PC-3 (cell line): ENCODE data around the gene PCDH9.

Experiments
- EZH2 ChIP-seq: fragments of 300-600 bp; sonication (generic); IDR thresholded peaks from one replicate; pipeline ENCODE4 v1.6.1; 2017; ENCODE audit warnings: antibody characterized with exemption, mild to moderate bottlenecking, low read length; ENCODE audit not compliant: unreplicated experiment
- TF ChIP-seq, protein P1 (sequence below): fragments of 300-600 bp; sonication (generic); conservative IDR thresholded peaks from 2 replicates; pipeline ENCODE4 v1.5.1; 2017; ENCODE audit warnings: antibody characterized with exemption, low read depth, mild to moderate bottlenecking, low read length

DNA sequence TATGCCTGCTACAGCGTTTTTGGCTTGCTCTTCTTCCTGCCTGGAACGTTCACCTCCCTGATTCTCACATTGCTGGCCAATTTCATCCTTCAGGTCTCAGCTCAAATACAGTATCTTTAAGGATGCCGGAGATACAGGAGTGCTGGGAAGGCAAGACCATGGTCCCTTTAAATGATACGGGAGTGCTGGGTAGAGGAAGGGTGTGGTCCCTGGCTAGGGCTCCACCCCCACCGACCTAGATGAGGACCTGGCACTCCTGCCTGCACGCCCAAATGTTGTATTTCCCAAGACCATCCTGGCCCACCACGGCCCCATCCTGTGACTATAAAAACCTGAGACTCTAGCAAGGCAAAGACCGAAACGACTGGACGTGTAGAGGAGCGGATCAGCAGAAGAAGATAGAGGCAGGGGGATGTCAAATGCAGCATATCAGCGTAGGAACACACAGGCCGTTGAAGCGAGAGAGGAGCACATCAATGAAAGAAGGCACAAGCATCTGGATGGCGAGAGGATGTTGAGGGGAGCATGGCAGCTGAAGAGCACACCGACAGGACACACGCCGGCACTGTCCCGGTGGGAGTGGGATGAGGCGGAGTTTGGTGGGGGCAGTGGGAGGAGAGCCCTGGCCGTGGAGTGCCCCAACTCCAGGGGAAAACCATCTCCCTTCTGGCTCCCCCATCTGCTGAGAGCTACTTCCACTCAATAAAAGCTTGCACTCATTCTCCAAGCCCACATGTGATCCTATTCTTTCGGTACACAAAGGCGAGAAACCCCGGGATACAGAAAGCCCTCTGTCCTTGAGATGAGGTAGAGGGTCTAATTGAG, 74.0 kb downstream of the PCDH9 start:
- TF ChIP-seq, protein P1, sequence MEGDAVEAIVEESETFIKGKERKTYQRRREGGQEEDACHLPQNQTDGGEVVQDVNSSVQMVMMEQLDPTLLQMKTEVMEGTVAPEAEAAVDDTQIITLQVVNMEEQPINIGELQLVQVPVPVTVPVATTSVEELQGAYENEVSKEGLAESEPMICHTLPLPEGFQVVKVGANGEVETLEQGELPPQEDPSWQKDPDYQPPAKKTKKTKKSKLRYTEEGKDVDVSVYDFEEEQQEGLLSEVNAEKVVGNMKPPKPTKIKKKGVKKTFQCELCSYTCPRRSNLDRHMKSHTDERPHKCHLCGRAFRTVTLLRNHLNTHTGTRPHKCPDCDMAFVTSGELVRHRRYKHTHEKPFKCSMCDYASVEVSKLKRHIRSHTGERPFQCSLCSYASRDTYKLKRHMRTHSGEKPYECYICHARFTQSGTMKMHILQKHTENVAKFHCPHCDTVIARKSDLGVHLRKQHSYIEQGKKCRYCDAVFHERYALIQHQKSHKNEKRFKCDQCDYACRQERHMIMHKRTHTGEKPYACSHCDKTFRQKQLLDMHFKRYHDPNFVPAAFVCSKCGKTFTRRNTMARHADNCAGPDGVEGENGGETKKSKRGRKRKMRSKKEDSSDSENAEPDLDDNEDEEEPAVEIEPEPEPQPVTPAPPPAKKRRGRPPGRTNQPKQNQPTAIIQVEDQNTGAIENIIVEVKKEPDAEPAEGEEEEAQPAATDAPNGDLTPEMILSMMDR: no peak
- no peak for TF ChIP-seq EZH2
